Panc1 (cell line): ENCODE data around the gene MDH1. TPM values are rescaled to one million over a fixed set of nuclear protein-coding genes. Genes with fewer than 3 reads are reported as not detected.

Source experiments
- ATAC-seq: fragments of 200-7000 bp; cut with Tn5 transposase; 2 replicates; pipeline ENCODE4 v1.9.1; 2020; ENCODE audit warnings: mild to moderate bottlenecking, moderate library complexity
- BruUV-seq: library from RNA; stranded (reverse); fragments of 400-500 nt; replicated peaks from 2 replicates; lab custom pipeline; 2021; lab: Mats Ljungman, UMichigan
- CTCF ChIA-PET: fragments of 300-600 bp; sonication (Branson Sonifier 250); formaldehyde crosslinking; loops from one replicate; lab custom pipeline; 2022; ENCODE audit warnings: antibody characterized with exemption; lab: Charles Lee
- POLR2A ChIA-PET: fragments of 300-600 bp; sonication (Branson Sonifier 250); formaldehyde crosslinking; loops from one replicate; lab custom pipeline; 2022; ENCODE audit warnings: antibody characterized with exemption; lab: Charles Lee
- DNase-seq: peaks from one replicate; pipeline ENCODE4 v3.0.0-alpha.2; 2010; ENCODE audit warnings: low read depth, low spot score
- H3K27ac ChIP-seq: 2 replicates; pipeline ENCODE4 v1.5.1; 2011; ENCODE audit warnings: mild to moderate bottlenecking, low read length, inconsistent platforms
- H3K27me3 ChIP-seq: fragments of 200-500 bp; sonication (Bioruptor generic); 2 replicates; pipeline ENCODE4 v1.6.0; 2014; ENCODE audit warnings: low read length, inconsistent platforms; ENCODE audit not compliant: control insufficient read depth, insufficient read depth
- H3K36me3 ChIP-seq: fragments of 200-500 bp; sonication (Bioruptor generic); 2 replicates; pipeline ENCODE4 v1.5.1; 2014; ENCODE audit warnings: inconsistent platforms, mild to moderate bottlenecking, low read length, moderate library complexity; ENCODE audit not compliant: control insufficient read depth, insufficient read depth
- H3K4me1 ChIP-seq: 2 replicates; pipeline ENCODE4 v1.5.1; 2011; ENCODE audit warnings: inconsistent platforms, mild to moderate bottlenecking, low read length, moderate library complexity; ENCODE audit not compliant: control insufficient read depth, insufficient read depth
- H3K4me3 ChIP-seq, 2 experiments: 2 replicates each; pipeline ENCODE4 v1.5.1; 2011 to 2012; ENCODE audit warnings: low read depth in 2 of 2, low read length in 2 of 2, mild to moderate bottlenecking in 2 of 2, inconsistent platforms in 1 of 2, moderate library complexity in 1 of 2
- H3K9me3 ChIP-seq: fragments of 200-500 bp; sonication (Bioruptor generic); 2 replicates; pipeline ENCODE4 v1.5.1; 2014; ENCODE audit warnings: low read depth, mild to moderate bottlenecking, inconsistent platforms, low read length, moderate library complexity; ENCODE audit not compliant: control insufficient read depth, insufficient read depth
- CTCF ChIP-seq: fragments of 450-650 bp; IDR thresholded peaks from 2 replicates; pipeline ENCODE4 v1.5.1; 2017; ENCODE audit warnings: mild to moderate bottlenecking
- POLR2AphosphoS5 ChIP-seq: IDR thresholded peaks from 2 replicates; pipeline ENCODE4 v1.6.1; 2012; ENCODE audit warnings: mild to moderate bottlenecking, low read depth, low read length, moderate library complexity
- REST ChIP-seq, 2 experiments: IDR thresholded peaks; 2 replicates each; pipeline ENCODE4 v1.6.1; 2011 to 2012; ENCODE audit warnings: low read depth in 2 of 2, control low read depth in 1 of 2, low read length in 1 of 2, mild to moderate bottlenecking in 1 of 2, moderate library complexity in 1 of 2; ENCODE audit not compliant: insufficient read depth in 1 of 2
- SIN3A ChIP-seq: IDR thresholded peaks from 2 replicates; pipeline ENCODE4 v1.6.1; 2012; ENCODE audit warnings: low read depth, mild to moderate bottlenecking, low read length, moderate library complexity, borderline replicate concordance; ENCODE audit not compliant: insufficient read depth
- TCF7L2 ChIP-seq: IDR thresholded peaks from 2 replicates; pipeline ENCODE4 v1.6.1; 2011; ENCODE audit warnings: mild to moderate bottlenecking, low read depth, low read length, inconsistent platforms
- in situ Hi-C: cut with HindIII; loops from 2 replicates; pipeline ENCODE4 v1.10.0; 2016; ENCODE audit warnings: low sequenced_read_pairs, low pct_unique_long_range_greater_than_20kb
- intact Hi-C: fragments of 100-400 bp; cut with micrococcal nuclease; formaldehyde crosslinking; loops from one replicate; pipeline ENCODE4 v1.10.0; 2022; ENCODE audit not compliant: unreplicated experiment
- total RNA-seq: library from RNA; stranded (reverse); gene quantifications from one replicate; pipeline ENCODE4 v1.2.1, GENCODE V29; 2021; ENCODE audit not compliant: unreplicated experiment

MDH1 gene
- total RNA-seq, 1 experiment from 2014 or later, result 200 TPM

- Histone ChIP-seq H3K4me3 (no peak overlapping the region), H3K27me3 (no peaks in the 10 kb centered on the region; the same call in 1 of the 2 replicates), H3K36me3 (no peaks in the 10 kb centered on the region), H3K4me1 (no peaks in the 10 kb centered on the region), H3K9me3 (no peaks in the 10 kb centered on the region), H3K27ac (no peak overlapping the region)
- TF ChIP-seq TCF7L2, result no peak
- no peak for TF ChIP-seq POLR2AphosphoS5
- 0 out of 2 replicates have a peak, but pooled peaks have one; percentile 3 for TF ChIP-seq CTCF
- no peak for DNase-seq
- ATAC-seq, result no peak
- ChIA-PET CTCF (no interaction called here), POLR2A (no interaction called here)
- in situ Hi-C loops, result no loop called here
- intact Hi-C loops, result no loop called here
- BruUV-seq, result no TSS peak
These were observed 54.7 kb downstream of the MDH1 start for GRCh38 chr2:63643486-63643885.

- POLR2A ChIA-PET, result no interaction called here
- no TSS peak for BruUV-seq
- TF ChIP-seq SIN3A (no peak), REST (IDR thresholded peaks at IDR 0.05; ENCODE audit: insufficient read depth in 1 of 2, low read depth in 2 of 2, low read length in 1 of 2) (no peak), TCF7L2 (no peak), CTCF (no peak), POLR2AphosphoS5 (no peak)
- Histone ChIP-seq H3K36me3 (no peaks in the 10 kb centered on the region), H3K4me3 (no peak overlapping the region), H3K9me3 (no peaks in the 10 kb centered on the region), H3K27ac (no peak overlapping the region), H3K4me1 (no peaks in the 10 kb centered on the region), H3K27me3 (no peaks in the 10 kb centered on the region; the same call in 1 of the 2 replicates)
- CTCF ChIA-PET, result no interaction called here
- ATAC-seq (no peak), DNase-seq (no peak)
- intact Hi-C loops, result no loop called here
- in situ Hi-C loops, result no loop called here
These were observed 59.9 kb downstream of the MDH1 start for GRCh38 chr2:63648632-63649031.
